ENCODE data around the gene ATF7IP2. TPM values are rescaled to one million over a fixed set of nuclear protein-coding genes. Genes with fewer than 3 reads are reported as not detected.
"Not testable (repeated sequence)": the region's sequence is repeated elsewhere in the genome, so short reads cannot be mapped to it uniquely, and the experiment has no call there.

The ATF7IP2 gene
- polyA plus RNA-seq, 1 experiment: 6.3 TPM

- Histone ChIP-seq H3K4me3 (ENCODE audit: low read depth, low read length) (no peak overlapping the region), H3K9me3 (ENCODE audit: control insufficient read depth, insufficient read depth, low read length) (no peaks in the 10 kb centered on the region), H3K27me3 (ENCODE audit: control insufficient read depth, insufficient read depth, low read length) (no peaks in the 10 kb centered on the region), H3K27ac (ENCODE audit: low read depth, low read length) (no peak overlapping the region)
- TF ChIP-seq, protein P1, sequence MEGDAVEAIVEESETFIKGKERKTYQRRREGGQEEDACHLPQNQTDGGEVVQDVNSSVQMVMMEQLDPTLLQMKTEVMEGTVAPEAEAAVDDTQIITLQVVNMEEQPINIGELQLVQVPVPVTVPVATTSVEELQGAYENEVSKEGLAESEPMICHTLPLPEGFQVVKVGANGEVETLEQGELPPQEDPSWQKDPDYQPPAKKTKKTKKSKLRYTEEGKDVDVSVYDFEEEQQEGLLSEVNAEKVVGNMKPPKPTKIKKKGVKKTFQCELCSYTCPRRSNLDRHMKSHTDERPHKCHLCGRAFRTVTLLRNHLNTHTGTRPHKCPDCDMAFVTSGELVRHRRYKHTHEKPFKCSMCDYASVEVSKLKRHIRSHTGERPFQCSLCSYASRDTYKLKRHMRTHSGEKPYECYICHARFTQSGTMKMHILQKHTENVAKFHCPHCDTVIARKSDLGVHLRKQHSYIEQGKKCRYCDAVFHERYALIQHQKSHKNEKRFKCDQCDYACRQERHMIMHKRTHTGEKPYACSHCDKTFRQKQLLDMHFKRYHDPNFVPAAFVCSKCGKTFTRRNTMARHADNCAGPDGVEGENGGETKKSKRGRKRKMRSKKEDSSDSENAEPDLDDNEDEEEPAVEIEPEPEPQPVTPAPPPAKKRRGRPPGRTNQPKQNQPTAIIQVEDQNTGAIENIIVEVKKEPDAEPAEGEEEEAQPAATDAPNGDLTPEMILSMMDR (IDR thresholded peaks at IDR 0.05; ENCODE audit: low read depth, low read length): no peak
- DNase-seq (ENCODE audit: low read depth, low spot score): no peak
- ChIA-PET POLR2A (no interaction called here), CTCF (no interaction called here)
Measured at GRCh38 chr16:10391339-10391738, 5.5 kb downstream of the ATF7IP2 start.

- ChIA-PET CTCF (no interaction called here), POLR2A (no interaction called here)
- TF ChIP-seq, protein P1 (IDR thresholded peaks at IDR 0.05; ENCODE audit: low read depth, low read length): no peak
- no peak for DNase-seq (ENCODE audit: low read depth, low spot score)
- no peak overlapping the region for H3K4me3 ChIP-seq (ENCODE audit: low read depth, low read length)
- H3K27me3 ChIP-seq (ENCODE audit: control insufficient read depth, insufficient read depth, low read length): no peaks in the 10 kb centered on the region
- no peaks in the 10 kb centered on the region for H3K9me3 ChIP-seq (ENCODE audit: control insufficient read depth, insufficient read depth, low read length)
- H3K27ac ChIP-seq (ENCODE audit: low read depth, low read length): no peak overlapping the region
Measured at GRCh38 chr16:10402975-10403374, 17.1 kb downstream of the ATF7IP2 start.

DNA sequence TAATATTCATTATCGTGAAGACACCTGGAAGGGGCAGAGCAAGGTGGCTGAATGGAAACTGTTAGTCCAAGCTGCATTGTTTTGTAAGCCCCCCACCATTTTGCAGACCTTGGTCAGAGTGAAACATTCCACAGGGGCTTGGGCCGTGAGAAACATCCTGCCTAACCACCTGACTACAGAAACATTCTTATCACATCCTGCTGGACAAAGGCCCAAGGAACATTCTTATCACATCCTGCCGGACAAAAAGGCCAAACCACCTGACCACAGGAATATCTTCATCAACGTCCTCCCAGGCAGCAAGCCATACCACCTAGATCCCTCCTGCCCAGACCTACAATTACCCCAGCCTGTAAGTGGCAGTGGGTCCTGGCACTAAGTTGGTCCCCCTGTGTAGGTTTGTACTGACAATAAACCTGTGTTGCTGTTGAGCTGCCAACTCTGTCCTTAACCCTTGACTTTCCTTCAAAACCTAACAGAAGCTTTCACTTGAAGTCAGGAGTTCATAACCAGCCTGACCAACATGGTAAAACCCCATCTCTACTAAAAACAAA is 19.6 kb downstream of the ATF7IP2 start:
- Histone ChIP-seq H3K27me3 (ENCODE audit: control insufficient read depth, insufficient read depth, low read length) (no peaks in the 10 kb centered on the region), H3K27ac (ENCODE audit: low read depth, low read length) (no peak overlapping the region), H3K4me3 (ENCODE audit: low read depth, low read length) (no peak overlapping the region), H3K9me3 (ENCODE audit: control insufficient read depth, insufficient read depth, low read length) (peaks cover 4% of the 10 kb centered on the region)
- no peak for DNase-seq (ENCODE audit: low read depth, low spot score)
- ChIA-PET POLR2A (no interaction called here), CTCF (no interaction called here)
- TF ChIP-seq, protein P1 (IDR thresholded peaks at IDR 0.05; ENCODE audit: low read depth, low read length): no peak

DNA sequence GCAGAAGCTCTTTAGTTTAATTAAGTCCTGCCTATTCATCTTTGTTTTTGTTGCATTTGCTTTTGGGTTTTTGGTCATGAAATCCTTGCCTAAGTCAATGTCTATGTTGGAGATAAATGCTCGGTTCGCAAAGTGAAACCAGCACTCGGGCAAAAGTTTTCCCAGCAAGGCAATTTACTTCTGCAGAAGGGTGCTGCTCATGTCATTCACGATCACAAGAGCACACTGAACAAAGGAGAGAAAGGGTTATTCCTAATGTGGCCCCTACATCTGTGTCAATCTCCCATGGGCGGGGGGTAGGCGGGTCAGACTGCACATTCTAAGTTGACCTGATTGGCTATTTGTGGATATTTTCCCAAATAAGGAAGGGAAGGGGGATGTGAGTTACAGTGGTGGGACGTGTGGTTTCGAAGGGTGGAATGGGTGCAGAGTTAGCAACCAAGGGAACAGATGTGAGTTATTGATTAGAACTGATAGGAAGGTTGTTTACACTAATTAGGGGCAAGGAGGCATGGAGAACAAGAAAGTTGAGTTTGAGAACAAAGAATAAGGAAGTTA is 23.0 kb downstream of the ATF7IP2 start:
- H3K4me3 ChIP-seq (ENCODE audit: low read depth, low read length): no peak overlapping the region
- TF ChIP-seq, protein P1 (IDR thresholded peaks at IDR 0.05; ENCODE audit: low read depth, low read length): no peak
- peaks cover 4% of the 10 kb centered on the region for H3K9me3 ChIP-seq (ENCODE audit: control insufficient read depth, insufficient read depth, low read length)
- H3K27ac ChIP-seq (ENCODE audit: low read depth, low read length): no peak overlapping the region
- no peaks in the 10 kb centered on the region for H3K27me3 ChIP-seq (ENCODE audit: control insufficient read depth, insufficient read depth, low read length)
- POLR2A ChIA-PET: no interaction called here
- CTCF ChIA-PET: no interaction called here
- no peak for DNase-seq (ENCODE audit: low read depth, low spot score)

DNA sequence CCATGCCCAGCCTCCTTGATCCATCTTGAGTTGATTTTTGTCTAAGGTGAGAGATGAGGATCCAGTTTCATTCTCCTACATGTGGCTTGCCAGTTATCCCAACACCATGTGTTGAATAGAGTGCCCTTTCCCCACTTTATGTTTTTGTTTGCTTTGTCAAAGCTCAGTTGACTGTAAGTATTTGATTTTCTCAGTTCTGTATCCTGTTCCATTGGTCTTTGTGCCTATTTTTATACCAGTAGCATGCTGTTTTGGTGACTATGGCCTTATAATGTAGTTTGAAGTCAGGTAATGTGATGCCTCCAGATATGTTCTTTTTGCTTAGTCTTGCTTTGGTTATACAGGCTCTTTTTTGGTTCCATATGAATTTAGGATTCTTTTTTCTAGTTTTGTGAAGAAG is 23.9 kb downstream of the ATF7IP2 start:
- H3K9me3 ChIP-seq (ENCODE audit: control insufficient read depth, insufficient read depth, low read length); H3K27me3 ChIP-seq (ENCODE audit: control insufficient read depth, insufficient read depth, low read length); DNase-seq (ENCODE audit: low read depth, low spot score); H3K4me3 ChIP-seq (ENCODE audit: low read depth, low read length); CTCF ChIA-PET; H3K27ac ChIP-seq (ENCODE audit: low read depth, low read length); POLR2A ChIA-PET: not testable (repeated sequence)
